Astrocyte of the cerebellum (primary cell): ENCODE data around the gene ARGFX.
"Not testable (repeated sequence)": the region's sequence is repeated elsewhere in the genome, so short reads cannot be mapped to it uniquely, and the experiment has no call there.

ENCODE experiments used
- DNase-seq: peaks from one replicate; pipeline ENCODE4 v3.0.0-alpha.2; 2011; ENCODE audit warnings: low read depth
- H3K4me3 ChIP-seq: 2 replicates; pipeline ENCODE4 v1.5.1; 2011; ENCODE audit warnings: mild to moderate bottlenecking, low read depth, low read length, moderate library complexity
- in situ Hi-C: cut with HindIII; loops from 2 replicates; pipeline ENCODE4 v1.10.0; 2017; ENCODE audit warnings: low sequenced_read_pairs
- TF ChIP-seq, protein P1 (sequence below): IDR thresholded peaks from 2 replicates; pipeline ENCODE4 v1.5.1; 2012; ENCODE audit warnings: low read length, low read depth, moderate library complexity, mild to moderate bottlenecking; ENCODE audit errors: missing control alignments

Gene ARGFX

DNA sequence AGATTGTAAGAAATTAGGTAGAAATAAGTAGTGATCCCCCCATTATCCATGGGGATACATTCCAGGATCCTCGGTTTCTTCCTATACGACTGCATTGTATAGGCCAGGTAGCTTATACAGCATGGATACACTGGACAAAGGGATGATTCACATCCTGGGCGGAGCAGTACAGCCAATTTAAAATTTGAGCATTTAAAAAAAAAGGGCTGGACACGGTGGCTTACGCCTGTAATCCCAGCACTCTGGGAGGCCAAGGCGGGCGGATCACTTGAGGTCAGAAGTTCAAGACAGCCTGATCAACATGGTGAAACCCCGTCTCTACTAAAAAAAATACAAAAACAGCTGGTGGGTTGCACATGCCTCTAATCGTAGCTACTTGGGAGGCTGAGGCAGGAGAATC is 976 bp upstream of the ARGFX start:
- in situ Hi-C loops: no loop called here
- no peak overlapping the region for H3K4me3 ChIP-seq
- DNase-seq: no peak
- TF ChIP-seq, protein P1, sequence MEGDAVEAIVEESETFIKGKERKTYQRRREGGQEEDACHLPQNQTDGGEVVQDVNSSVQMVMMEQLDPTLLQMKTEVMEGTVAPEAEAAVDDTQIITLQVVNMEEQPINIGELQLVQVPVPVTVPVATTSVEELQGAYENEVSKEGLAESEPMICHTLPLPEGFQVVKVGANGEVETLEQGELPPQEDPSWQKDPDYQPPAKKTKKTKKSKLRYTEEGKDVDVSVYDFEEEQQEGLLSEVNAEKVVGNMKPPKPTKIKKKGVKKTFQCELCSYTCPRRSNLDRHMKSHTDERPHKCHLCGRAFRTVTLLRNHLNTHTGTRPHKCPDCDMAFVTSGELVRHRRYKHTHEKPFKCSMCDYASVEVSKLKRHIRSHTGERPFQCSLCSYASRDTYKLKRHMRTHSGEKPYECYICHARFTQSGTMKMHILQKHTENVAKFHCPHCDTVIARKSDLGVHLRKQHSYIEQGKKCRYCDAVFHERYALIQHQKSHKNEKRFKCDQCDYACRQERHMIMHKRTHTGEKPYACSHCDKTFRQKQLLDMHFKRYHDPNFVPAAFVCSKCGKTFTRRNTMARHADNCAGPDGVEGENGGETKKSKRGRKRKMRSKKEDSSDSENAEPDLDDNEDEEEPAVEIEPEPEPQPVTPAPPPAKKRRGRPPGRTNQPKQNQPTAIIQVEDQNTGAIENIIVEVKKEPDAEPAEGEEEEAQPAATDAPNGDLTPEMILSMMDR: no peak

DNA sequence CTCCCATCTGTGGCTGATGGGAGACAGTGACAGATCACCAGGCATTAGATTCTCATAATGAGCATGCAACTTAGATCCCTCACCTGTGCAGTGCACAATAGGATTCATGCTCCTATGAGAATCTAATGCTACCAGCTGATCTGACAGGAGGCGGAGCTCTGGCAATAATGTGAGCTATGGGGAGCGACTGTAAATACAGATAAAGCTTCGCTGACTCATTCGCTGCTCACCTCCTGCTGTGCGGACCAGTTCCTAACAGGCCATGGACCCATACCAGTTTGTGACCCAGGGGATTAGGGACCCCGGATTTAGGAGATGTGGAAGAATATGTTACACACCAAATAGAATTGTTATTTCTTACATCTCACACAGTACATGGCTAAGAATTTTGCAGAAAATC is 6.7 kb downstream of the ARGFX start:
- in situ Hi-C loops: no loop called here
- TF ChIP-seq, protein P1: no peak
- no peak overlapping the region for H3K4me3 ChIP-seq
- DNase-seq: no peak

DNA sequence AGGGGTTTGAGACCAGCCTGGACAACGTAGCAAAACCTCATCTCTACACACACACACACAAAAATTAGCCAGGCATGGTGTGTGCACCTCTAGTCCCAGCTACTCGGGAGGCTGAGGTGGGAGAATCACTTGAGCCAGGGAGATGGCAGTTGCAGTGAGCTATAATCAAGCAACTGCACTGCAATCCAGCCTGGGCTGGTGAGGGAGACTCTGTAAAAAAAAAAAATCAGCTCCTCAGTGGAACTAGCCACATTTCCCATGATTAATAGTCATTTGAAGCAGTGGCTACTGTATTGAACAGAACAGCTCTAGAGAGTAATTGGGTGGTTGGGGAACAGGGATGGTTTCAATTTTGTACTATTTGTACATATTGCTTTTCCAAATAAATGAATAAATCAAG is 13.9 kb downstream of the ARGFX start:
- no peak overlapping the region for H3K4me3 ChIP-seq
- TF ChIP-seq, protein P1: no peak
- DNase-seq: no peak
- in situ Hi-C loops: no loop called here

DNA sequence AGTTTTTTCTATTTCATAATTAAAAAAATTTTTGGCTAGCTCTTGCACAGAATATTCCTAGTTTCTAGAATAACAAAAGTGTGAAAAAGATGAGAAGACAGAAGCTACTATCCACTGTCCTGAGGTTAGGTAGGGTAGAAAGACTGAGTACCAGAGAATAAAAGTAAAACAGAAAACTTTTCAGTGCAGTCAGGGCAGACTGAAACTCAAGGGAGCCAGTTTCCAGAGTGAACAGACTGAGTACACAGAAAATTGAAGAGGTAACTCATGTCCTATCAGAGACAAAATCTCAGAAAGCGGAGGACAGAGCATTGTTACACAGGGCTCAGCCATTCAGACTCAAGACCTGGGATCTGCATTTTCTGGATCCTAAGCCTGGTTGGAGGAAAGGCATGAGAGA is 16.7 kb downstream of the ARGFX start:
- DNase-seq: no peak
- no peak overlapping the region for H3K4me3 ChIP-seq
- TF ChIP-seq, protein P1: no peak
- in situ Hi-C loops: no loop called here

DNA sequence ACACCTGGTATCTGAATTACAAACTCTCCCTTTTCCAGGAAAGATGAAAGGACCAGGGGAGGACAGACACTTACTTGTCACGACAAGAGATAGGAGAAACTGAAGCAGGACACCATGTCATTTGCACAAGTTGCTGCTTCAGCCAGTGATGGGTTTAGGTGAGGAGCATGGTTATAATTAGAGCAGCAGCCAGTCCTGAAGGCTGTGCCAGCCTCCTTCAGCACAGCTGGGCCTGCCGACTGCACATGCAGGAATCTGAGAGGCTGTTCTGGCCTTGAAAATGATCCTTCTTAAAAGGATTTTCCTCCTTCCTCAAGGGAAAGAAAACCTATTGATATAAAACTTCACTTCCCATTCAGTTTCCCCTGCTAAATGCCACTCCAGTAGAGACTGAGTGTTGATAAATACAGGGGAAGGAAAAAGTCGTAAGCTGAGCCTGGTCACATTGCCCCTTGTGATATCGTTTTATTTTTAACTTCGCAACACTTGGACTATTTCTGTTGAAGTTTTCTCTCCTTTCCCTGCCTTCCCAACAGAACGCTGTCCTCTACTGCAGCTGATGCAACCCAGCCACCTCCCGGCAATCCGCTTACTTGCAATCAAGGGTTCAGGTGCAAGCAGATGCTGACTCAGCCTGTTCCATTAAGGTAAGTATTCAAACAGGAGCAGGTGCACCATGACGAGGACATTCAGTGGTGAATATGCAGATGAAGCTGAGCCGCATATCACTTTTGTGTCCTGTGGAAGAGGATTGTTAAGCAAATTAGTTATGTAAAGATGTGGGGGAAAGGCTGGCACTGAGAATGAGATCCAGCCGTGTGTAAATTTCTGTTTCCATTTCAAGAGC is 25.3 kb downstream of the ARGFX start, which contains the start of gene FBXO40:
TSS of gene FBXO40 (plus strand) at position 524 of the 847 bp plus-strand sequence. CDS start 27,197 bp downstream, outside the sequence.
- TF ChIP-seq, protein P1: no peak
- H3K4me3 ChIP-seq: no peak within 1 kb of the TSS
- no peak for DNase-seq
- in situ Hi-C loops: no loop called here

DNA sequence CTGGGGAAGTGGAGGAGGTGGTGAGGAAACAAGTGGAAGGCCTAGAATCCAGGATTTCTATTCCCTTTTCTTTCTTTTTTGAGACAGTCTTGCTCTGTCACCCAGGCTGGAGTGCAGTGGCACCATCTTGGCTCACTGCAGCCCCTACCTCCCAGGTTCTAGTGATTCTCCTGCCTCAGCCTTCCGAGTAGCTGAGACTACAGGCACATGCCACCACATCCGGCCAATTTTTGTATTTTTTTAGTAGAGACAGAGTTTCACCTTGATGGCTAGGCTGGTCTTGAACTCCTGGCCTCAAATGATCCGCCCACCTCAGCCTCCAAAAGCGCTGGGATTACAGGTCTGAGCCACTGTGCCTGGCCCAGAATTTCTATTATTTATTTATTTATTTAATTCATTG is 26.1 kb downstream of the ARGFX start:
- in situ Hi-C loops, H3K4me3 ChIP-seq, DNase-seq: not testable (repeated sequence)

DNA sequence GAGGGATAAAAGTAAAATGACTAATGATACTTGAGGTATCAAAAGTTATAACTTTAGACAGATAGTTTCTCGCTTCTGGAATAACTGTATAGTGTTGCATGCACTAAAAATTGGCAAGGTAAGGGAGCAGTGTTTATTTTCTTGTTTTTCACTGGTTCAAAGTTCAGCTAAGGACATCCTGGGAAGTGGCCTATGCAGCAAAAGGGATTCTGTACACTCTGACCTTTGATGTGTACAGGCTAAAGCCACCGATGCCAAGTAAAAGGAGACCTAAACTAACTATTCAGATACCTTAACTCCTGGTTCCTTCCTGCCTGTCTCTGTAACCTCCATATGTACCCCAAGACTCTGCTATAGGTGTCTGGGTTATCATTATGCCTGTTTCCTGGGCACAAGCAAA is 27.1 kb downstream of the ARGFX start:
- no peak overlapping the region for H3K4me3 ChIP-seq
- TF ChIP-seq, protein P1: no peak
- in situ Hi-C loops: no loop called here
- no peak for DNase-seq
